NB4 (cell line): ENCODE data around the gene MAML2.

Experiments
- DNase-seq: peaks from one replicate; pipeline ENCODE4 v3.0.0; 2010; ENCODE audit warnings: low read depth
- H3K4me3 ChIP-seq: one replicate; pipeline ENCODE4 v1.5.1; 2011; ENCODE audit warnings: mild to moderate bottlenecking, low read depth, low read length, moderate library complexity
- CTCF ChIP-seq: IDR thresholded peaks from one replicate; pipeline ENCODE4 v1.5.1; 2012; ENCODE audit warnings: low read depth, low read length
- MAX ChIP-seq: IDR thresholded peaks from 2 replicates; pipeline ENCODE4 v1.6.1; 2011; ENCODE audit warnings: low read depth, low read length
- MYC ChIP-seq: IDR thresholded peaks from 2 replicates; pipeline ENCODE4 v1.6.1; 2011; ENCODE audit warnings: low read depth, low read length
- POLR2A ChIP-seq: IDR thresholded peaks from 2 replicates; pipeline ENCODE4 v1.6.1; 2011; ENCODE audit warnings: mild to moderate bottlenecking; ENCODE audit not compliant: insufficient read length; ENCODE audit errors: extremely low read depth

Gene MAML2

GRCh38 chr11:96103102-96103501, 239.9 kb downstream of the MAML2 start:
- no peak overlapping the region for H3K4me3 ChIP-seq
- TF ChIP-seq CTCF, result no peak
- TF ChIP-seq POLR2A, result no peak
- TF ChIP-seq MAX, result no peak
- no peak for TF ChIP-seq MYC
- DNase-seq, result no peak

GRCh38 chr11:96102664-96103078, 240.3 kb downstream of the MAML2 start:
- H3K4me3 ChIP-seq, result no peak overlapping the region
- DNase-seq, result no peak
- TF ChIP-seq MYC (no peak), POLR2A (no peak), MAX (no peak), CTCF (no peak)

GRCh38 chr11:96101146-96101545, 241.8 kb downstream of the MAML2 start:
- no peak overlapping the region for H3K4me3 ChIP-seq
- no peak for TF ChIP-seq MAX
- TF ChIP-seq CTCF, result no peak
- no peak for TF ChIP-seq POLR2A
- TF ChIP-seq MYC, result no peak
- no peak for DNase-seq

GRCh38 chr11:96098511-96099241, 244.3 kb downstream of the MAML2 start:
- TF ChIP-seq MYC (no peak), POLR2A (no peak), MAX (no peak), CTCF (no peak)
- H3K4me3 ChIP-seq, result no peak overlapping the region
- no peak for DNase-seq

GRCh38 chr11:96097844-96098421, 245.1 kb downstream of the MAML2 start:
- TF ChIP-seq MAX, result no peak
- no peak for TF ChIP-seq CTCF
- no peak for TF ChIP-seq POLR2A
- no peak for TF ChIP-seq MYC
- DNase-seq, result no peak
- no peak overlapping the region for H3K4me3 ChIP-seq
